ENCODE measurements around the gene XAB2.
"Not testable (repeated sequence)": the region's sequence is repeated elsewhere in the genome, so short reads cannot be mapped to it uniquely, and the experiment has no call there.

Gene XAB2

DNA sequence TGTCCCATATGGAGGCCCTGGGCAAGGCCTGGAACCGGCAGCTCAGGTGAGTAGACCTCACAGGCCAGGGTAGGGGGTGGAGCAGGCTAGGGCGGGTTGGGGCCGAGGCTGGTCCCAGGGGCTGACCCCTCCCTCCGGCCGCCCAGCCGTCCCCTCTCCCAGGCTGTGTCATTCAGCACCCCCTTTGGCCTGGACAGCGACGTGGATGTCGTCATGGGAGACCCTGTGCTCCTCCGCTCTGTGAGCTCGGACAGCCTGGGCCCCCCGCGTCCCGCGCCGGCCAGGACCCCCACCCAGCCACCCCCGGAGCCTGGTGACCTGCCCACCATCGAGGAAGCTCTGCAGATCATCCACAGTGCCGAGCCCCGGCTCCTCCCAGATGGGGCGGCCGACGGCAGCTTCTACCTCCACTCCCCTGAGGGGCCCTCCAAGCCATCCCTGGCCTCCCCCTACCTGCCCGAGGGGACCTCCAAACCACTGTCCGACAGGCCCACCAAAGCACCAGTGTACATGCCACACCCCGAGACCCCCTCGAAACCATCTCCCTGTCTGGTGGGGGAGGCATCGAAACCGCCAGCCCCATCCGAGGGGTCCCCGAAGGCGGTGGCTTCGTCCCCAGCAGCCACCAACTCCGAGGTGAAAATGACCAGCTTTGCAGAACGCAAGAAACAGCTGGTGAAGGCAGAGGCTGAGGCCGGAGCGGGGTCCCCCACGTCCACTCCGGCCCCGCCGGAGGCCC is 17.6 kb downstream of the XAB2 start:
- no peak for DNase-seq

DNA sequence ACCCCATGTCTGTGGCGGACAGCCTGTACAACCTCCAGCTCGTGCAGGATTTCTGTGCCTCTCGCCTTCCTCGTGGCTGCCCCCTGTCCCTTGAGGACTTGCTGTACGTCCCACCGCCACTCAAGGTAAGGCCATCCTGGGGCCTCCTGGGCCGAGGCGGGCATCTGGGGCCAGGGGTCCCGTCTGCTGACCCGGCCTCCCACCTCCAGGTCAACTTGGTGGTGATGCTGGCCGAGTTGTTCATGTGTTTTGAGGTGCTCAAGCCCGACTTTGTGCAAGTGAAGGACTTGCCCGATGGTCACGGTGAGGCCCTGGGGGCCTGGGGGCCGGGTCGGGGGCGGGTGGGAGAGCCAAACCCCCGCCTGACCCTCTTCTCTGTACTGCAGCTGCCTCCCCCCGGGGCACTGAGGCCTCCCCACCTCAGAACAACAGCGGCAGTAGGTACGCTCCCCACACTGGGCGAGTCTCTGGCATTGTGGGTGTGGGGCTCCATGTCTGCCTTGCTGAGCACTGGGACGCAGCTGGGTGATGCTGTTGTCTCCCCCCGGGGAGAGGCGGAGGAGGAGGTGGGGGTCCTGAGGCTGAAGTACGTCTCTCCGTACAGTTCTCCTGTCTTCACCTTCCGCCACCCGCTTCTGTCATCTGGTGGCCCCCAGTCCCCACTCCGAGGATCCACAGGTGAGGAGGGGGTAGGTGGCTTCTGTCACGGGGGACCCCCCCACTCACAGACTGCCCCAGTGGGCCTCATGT is 18.7 kb downstream of the XAB2 start:
- DNase-seq: no peak

DNA sequence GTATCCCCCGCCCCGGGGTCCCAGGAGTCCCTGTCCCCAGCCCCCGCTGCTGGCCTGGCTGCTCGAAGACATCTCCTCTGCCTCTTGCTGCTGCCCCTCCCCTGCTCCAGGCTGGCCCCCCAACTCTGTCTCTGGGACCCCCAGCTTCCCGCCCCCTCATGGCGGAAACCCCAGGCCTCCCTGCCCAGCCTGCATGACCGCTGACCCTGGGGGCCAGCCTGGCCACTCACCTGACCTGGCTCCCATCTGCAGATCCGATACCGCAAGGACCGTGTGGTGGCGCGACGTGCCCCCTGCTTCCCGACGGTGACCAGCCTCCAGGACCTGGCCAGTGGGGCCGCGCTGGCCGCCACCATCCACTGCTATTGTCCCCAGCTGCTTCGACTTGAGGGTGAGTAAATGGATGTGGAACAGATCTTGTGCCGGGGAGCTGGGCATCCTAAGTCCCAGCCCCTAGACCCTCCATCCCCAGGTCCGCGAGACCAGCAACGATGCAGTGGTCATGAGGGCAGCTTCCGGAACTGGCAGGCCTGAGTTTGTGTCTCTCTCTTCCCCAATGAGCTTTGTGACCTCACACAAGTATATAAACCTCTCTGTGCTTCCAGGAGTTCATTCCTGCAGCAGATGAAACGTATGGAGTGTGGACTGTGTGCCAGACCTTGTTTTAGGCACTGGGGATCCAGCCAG is 21.3 kb downstream of the XAB2 start:
- DNase-seq: no peak

DNA sequence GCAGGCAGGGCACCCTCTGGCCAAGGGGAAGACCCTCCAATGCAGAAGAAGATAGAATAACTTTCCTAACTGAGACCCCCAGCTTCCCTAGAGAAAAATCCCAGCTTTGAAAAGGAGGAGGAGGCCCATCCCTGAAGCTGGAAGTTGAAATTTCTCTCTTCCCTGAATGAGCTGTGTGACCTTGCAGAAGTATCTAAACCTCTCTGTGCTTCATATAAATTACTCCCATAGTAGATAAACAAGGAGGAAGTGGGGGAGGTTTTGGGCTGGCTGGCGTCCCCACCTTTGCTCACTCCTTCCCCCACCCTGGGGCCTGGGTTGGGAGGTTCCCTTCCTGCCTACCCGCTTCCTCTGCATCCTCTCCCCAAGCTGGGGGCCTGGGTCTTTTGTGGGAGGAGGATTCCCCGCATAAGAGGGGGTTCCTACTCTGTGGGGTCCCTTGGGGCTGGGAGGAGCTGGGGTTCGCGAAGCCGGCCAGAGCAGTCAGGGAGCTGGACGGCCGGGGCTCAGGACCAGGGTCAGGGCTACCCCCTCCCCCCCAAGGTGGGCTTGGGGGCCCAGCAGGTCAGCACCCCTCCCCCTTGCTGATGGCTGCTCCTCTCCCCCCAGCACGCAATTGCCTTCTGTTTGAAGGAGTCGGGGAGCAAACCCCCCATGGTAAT is 22.0 kb downstream of the XAB2 start:
- no peak for DNase-seq

DNA sequence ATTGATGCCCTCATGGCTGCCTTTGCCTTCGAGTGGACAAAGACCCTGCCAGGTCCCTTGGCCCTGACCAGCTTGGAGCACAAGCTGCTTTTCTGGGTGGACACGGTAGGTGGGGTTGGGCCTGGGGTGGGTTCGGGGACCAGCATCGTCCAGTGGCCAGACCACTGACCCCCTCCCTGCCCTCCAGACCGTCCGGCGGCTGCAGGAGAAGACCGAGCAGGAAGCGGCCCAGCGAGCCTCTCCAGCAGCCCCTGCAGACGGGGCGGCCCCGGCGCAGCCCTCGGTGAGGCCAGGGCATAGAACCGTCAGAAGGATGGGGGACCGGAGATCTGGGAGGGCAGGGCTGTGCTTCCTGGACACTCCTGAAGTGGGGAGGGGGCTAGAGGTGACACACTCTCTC is 23.1 kb downstream of the XAB2 start:
- no peak for DNase-seq

DNA sequence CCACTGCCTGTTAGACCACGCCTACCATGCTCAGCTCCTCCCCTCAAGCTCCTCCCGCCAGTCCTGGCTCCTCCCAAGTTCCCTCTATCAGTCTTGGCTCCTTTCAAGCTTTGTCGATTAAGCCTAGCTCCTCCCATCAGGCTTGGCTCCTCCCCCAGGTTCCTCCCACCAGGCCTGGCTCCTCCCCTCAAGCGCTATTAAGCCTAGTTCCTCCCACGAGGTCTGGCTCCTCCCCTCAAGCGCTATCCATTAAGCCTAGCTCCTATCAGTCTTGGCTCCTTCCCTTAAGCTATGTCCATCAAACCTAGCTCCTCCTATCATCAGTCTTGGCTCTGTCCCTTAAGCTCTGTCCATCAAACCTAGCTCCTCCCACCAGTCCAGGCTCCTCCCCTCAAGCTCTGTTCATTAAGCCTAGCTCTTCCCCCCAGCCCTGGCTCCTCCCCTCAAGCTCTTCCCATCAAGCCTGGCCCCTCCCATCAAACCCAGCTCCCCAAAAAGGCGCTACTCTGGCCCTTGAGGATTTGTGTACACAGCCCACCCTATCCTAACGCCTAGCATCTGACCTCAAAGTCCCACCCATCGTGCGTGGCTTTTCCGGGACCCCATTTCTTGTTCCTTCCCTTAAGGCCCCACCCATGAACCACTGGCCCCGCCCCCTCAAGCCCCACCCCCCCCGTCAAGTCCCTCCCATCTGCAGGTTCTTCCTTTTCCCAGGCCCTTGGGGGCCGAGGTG is 23.7 kb downstream of the XAB2 start:
- DNase-seq: no peak

DNA sequence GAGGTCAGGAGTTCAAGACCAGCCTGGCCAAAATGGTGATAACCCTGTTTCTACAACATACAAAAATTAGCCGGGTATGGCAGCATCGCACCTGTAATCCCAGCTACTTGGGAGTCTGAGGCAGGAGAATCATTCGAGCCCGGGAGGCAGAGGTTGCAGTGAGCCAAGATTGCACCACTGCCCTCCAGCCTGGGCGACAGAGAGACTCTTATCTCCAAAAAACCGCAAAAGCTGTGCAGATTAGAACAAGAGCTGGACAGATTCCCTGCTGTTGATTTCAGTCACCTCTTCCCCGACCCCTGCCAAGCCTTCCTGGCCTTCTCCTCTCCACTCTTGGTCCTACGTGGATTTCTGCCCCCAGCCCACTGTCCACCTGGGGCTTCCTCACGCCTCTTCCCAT is 25.4 kb downstream of the XAB2 start:
- DNase-seq: no peak

DNA sequence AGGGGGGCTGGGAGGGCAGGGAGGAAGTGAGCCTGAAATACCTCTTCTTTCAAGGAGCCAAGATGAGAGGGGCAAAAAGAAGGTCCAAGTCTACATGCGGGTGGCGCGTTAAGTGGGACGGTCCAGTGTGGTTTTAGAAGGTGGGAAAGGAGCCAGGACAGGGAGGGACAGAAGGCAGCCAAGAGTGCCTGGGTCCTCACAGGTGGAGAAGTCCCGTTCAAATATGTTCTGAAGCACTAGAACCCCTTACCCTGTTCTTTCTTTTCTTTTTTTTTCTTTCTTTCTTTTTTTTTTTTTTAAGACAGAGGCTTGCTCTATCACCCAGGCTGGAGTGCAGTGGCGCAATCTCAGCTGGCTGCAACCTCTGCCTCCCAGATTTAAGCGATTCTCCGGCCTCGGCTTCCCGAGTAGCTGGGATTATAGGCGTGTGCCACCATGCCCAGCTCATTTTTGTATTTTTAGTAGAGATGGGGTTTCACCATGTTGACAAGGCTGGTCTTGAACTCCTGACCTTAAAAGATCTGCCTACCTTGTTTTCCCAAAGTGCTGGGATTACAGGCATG is 26.3 kb downstream of the XAB2 start:
- DNase-seq: no peak

DNA sequence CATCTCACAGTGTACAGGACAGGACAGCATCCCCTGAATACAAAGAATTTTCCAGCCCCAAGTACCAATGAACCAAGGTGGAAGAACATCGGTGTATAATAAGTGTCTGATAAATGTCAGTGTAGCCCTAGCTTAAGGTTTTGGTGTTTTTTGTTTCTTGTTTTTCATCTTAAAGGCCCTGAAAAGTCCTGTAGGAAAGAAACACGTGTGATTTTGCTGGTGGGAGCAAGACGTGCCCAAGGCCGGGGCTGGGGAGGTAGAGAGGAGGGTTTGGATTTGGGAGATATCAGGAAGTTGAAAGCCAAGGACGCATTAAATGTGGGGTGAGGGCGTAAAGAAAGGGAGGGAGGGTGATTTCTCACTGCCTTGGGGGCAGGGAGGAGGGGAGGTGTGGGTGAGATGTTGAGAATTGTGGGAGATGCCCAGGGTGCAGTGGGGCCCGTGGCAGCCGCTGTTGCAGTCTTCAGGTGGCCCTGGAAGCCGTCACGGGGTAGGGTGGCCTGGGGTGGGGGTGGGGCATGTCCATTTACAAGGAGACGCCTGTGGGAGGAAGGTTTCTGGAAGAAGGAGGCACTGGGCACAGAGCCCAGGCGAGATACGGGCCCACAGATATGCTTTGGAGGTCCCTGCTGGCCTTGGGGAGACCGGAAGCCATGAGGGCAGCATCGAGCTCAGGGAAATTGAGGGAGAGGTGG is 27.0 kb downstream of the XAB2 start:
- no peak for DNase-seq

DNA sequence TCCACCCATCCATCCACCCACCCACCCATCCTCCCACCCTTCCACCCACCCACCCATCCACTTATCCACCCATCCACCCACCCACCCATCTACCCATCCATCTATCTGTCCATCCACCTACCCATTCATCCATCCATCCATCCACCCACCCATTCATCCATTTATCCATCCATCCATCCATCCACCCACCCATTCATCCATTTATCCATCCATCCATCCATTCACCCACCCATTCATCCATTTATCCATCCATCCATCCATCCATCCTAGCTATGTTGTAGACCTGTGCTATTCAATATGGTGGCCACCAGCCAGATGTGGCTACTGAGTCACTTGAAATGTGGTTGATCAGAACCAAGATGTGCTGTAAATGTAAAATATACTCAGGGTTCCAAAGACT is 28.6 kb downstream of the XAB2 start:
- no peak for DNase-seq

DNA sequence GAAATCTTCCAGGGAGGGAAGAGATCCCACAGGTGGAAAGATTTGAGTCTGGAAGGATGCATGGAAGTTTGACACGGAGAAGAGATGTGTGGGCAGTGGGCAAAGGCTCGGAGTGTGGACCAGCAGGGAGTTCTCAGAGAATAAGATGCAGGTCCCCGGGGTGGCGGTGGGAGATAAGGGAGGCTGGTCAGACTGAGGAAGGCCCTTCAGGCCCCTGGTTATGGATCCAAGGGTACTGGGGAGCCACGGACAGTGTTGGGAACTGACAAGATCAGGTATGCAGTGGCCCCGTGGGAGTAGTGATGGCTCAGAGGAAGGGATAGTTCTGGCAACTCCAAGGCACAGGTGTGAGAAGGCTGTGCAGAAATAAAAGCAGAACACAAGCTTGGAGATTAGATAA is 31.2 kb downstream of the XAB2 start:
- DNase-seq: no peak

DNA sequence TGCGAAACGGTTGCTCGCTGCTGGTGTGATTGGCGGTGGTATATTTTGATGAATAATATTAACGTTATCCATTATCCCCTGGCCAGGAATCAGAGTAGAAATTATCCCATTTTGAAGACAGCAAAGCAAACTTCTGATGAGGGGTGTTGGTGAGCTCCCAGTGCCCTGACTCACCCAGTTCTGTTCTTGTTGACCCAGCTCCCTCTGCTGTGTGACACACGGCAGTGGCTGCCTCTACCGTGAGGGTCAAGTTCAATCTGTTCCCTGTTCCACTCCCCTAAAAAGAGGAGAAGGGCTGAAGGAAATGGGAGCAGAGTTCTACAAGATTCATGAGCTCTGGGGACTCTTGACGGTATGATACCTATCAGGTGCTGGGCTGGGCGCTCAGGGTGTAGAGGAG is 31.7 kb downstream of the XAB2 start:
- no peak for DNase-seq

DNA sequence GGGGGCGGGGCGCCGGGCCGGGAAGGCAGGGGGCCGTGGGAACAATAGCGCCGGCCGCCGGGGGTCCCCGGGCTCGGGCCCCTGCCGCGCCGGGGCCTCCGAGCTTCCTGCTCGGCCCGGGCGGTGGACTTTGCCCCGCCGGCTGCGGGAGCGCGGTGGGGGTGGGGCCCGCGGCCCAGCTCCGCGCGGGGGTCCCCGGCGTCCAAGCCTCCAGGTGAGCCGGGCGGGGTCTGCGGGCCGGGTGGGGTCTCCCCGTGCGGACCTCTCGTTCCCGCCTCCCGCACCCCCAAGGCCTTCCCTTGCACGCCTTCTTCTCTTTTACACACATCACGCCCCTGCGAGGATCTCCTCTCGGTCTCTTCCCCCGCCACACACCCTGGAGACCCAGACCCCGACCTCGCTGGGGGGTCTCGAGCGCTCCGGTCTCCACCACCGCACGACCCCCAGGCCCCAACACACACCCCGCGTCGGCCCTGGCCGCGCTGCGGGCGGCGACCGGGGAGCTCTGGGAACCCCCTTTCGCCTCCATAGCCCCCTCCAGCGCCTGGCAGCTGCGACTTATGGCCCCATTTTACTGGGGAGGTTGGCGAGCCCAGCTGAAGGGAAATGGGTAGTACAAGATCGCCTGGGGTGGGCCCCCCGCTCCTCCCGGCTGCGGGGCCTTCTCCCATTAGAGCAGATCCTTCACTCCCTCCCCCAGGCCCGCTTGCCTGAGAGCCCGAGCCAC is 33.0 kb downstream of the XAB2 start:
- no peak for DNase-seq

DNA sequence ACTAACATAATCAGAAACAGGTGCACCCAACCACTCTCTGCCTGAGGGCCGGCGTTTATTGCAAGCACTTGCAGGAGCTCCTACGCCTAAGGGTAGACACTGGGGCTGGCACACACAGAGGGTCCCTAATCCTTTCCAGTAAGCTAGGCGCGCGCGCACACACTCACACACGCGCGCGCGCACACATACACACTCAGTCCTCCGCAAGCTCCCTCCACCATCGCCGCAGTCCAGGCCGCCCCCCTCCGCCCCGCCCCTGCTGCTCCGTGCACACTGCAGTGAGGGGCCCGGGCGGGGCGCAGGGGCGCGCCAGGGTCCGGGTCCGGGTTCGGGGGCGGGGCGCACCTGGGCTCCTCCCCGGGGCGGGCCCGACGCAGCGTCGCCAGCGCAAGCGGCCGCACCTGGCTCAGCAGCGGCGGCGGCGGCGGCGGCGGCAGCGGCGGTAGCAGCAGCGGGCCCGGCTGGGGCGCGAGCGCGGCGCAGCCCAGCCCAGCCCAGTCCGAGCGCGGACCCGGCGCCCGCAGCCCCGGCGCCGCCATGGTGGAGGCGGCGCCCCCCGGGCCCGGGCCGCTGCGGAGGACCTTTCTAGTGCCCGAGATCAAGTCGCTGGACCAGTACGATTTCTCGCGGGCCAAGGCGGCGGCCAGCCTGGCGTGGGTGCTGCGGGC is 33.7 kb downstream of the XAB2 start, which contains the start of gene CAMSAP3:
Gene CAMSAP3 (plus strand): TSS at position 398 of the 668 bp plus-strand sequence. CDS start 140 bp downstream, at position 538.
- peak; percentile 81 for DNase-seq

DNA sequence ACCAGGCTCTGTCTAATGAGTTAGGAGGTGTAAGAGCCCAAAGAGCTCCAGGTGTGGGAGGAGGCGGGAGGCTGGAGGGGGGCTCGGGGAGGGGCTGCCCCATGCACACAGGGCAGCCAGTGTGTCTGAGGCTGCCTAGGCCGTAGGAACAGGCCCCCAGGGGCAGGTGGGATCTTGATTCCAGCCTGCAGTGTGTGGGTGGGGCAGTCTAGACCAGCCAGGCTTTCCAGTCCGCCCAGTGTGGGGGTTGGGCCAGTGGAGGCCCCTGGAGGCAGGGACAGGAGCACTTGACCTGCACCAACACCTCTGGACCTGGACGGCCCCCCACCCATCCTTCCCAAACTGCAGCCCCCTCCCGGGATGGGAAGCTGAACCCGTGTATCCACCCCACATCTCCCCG is 39.1 kb downstream of the XAB2 start:
- DNase-seq: no peak

DNA sequence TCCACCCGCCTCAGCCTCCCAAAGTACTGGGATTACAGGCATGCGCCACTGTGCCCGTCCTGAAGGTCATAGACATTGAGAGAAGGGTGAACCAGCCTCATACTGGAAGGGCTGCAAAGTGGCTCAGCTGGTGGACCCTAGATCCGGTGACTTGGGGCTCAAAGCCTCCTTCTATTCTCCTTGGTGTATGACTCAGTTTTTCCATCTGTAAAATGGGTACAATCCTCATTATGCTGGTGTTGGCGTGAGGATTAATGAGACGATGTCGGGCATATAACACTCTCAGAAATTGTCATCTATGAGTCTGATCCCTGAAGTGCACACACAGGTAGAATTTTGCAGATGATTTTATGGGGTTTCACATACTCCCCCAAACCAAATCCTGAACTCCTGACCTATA is 39.5 kb downstream of the XAB2 start:
- no peak for DNase-seq

DNA sequence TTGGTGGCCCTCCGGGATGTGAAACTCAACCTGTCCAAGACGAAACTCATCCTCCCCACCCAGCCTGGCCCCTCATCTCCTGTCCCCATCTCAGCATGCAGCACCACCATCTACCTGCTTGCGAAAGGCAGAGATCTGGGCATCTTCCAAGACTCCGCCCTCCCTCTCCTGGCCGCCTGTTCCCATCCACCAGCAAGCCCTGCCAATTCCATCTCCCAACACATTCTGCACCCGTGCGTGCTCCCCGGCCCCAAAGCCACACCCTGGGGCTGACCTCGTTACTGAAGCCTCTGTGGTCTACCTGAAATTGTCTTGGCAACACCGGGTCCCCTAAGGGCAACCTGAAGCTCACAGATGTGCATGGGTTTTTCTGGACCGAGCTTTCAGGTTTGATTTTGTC is 46.9 kb downstream of the XAB2 start:
- DNase-seq: no peak

DNA sequence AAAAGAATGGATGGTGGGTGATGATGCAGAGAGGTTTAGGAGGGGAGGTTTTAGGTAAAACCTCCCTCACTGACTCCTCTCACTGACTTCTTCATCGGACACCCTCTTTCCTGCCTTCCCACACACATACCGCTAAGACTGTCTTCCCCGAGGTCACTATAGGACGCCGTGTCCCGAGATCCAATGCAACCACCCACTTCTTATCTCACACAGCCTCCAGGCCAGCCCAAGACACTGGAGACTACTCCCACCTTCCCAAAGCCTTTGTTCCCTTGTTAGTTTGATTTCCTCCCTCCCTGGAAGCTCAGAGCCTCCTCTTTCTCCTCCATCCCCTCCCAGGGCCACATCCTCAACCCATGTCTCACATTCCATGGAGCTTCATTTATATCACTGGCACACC is 50.2 kb downstream of the XAB2 start:
- DNase-seq: no peak

DNA sequence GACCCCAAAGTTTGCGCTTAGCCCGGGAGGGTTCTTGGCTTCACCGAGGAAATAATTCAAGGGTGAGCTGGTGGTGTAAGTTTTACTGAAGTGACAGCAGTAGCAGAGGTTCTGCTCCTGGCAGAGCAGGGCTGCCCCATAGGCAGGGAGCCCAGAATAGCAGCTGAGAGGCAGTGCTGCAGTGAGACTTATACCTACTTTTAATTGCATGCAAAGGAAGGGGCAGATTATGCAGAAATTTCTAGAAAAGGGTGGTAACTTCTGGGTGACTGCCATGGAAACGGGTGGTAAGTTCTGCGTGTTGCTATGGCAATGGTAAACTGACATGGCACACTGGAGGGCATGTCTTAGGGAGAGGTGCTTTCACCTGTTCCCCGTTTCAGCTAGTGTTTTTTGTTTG is 51.2 kb downstream of the XAB2 start:
- no peak for DNase-seq

DNA sequence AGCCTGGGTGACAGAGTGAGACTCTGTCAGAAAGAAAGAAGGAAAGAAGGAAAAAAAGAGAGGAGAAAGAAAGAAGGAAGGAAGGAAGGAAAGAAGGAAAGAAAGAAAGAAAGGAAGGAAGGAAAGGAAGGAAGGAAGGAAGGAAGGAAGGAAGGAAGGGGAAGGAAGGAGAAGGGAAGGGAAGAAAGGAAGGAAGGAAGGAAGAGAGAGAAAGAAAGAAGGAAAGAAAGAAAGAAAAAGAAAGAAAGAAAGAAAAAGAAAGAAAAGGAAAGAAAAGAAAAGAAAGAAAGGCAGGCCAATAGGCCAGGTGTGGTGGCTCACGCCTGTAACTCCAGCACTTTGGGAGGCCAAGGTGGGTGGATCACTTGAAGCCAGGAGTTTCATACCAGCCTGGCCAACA is 51.9 kb downstream of the XAB2 start:
- DNase-seq: not testable (repeated sequence)

All from NCI-H1436 (cell line).